Glutamatergic neuron (in vitro differentiated cells): ENCODE measurements around the gene SIL1. TPM values are rescaled to one million over a fixed set of nuclear protein-coding genes. Genes with fewer than 3 reads are reported as not detected.
A peak's percentile ranks its signal among the peaks of the same experiment; 100 is the strongest.
"Not testable (repeated sequence)": the region's sequence is repeated elsewhere in the genome, so short reads cannot be mapped to it uniquely, and the experiment has no call there.

Experiments
- DNase-seq: peaks from one replicate; pipeline ENCODE4 v3.0.0; 2022
- H3K27ac Mint-ChIP-seq: one replicate; pipeline ENCODE4 v1.8.0; 2020; ENCODE audit warnings: mild to moderate bottlenecking, mixed read lengths, inconsistent platforms; ENCODE audit not compliant: unreplicated experiment
- H3K27me3 Mint-ChIP-seq: one replicate; pipeline ENCODE4 v1.8.0; 2020; ENCODE audit warnings: mild to moderate bottlenecking, moderate library complexity, mixed read lengths, inconsistent platforms; ENCODE audit not compliant: unreplicated experiment
- H3K36me3 Mint-ChIP-seq: one replicate; pipeline ENCODE4 v1.8.0; 2020; ENCODE audit warnings: mild to moderate bottlenecking, mixed read lengths, inconsistent platforms; ENCODE audit not compliant: unreplicated experiment
- H3K4me1 Mint-ChIP-seq: one replicate; pipeline ENCODE4 v1.8.0; 2020; ENCODE audit warnings: mild to moderate bottlenecking, low read depth, mixed read lengths, inconsistent platforms; ENCODE audit not compliant: unreplicated experiment
- H3K4me3 Mint-ChIP-seq: one replicate; pipeline ENCODE4 v1.8.0; 2020; ENCODE audit warnings: mild to moderate bottlenecking, mixed read lengths, inconsistent platforms; ENCODE audit not compliant: unreplicated experiment
- H3K9me3 Mint-ChIP-seq: one replicate; pipeline ENCODE4 v1.8.0; 2020; ENCODE audit warnings: mild to moderate bottlenecking, moderate library complexity, mixed read lengths, inconsistent platforms; ENCODE audit not compliant: unreplicated experiment
- CTCF ChIP-seq: fragments of 200-600 bp; sonication (generic); IDR thresholded peaks from one replicate; pipeline ENCODE4 v1.5.0; 2021; ENCODE audit not compliant: partially characterized antibody, unreplicated experiment
- total RNA-seq: library from RNA; stranded (reverse); fragmentation: NEBNext Ultra II Directional; extraction: Animal tissue kit (Norgen Biotek cat#: 25700); gene quantifications from one replicate; pipeline ENCODE4 v1.2.1, GENCODE V29; 2021; ENCODE audit not compliant: unreplicated experiment

The SIL1 gene
- total RNA-seq, 1 donor from 2014 or later: 15.9 TPM

GRCh38 chr5:139194486-139194885 is 3.7 kb downstream of the SIL1 start:
- peaks cover 11% of the 10 kb centered on the region for H3K4me1 Mint-ChIP-seq
- no peak for DNase-seq
- no peaks in the 10 kb centered on the region for H3K36me3 Mint-ChIP-seq
- no peak overlapping the region for H3K27ac Mint-ChIP-seq
- TF ChIP-seq CTCF: no peak
- peaks cover 6% of the 10 kb centered on the region for H3K27me3 Mint-ChIP-seq
- H3K9me3 Mint-ChIP-seq: peaks cover 7% of the 10 kb centered on the region
- no peak overlapping the region for H3K4me3 Mint-ChIP-seq

GRCh38 chr5:139193928-139194327 is 4.2 kb downstream of the SIL1 start:
- Mint-ChIP-seq H3K27ac (no peak overlapping the region), H3K36me3 (no peaks in the 10 kb centered on the region), H3K27me3 (peaks cover 6% of the 10 kb centered on the region), H3K4me3 (no peak overlapping the region), H3K4me1 (peaks cover 11% of the 10 kb centered on the region), H3K9me3 (peaks cover 7% of the 10 kb centered on the region)
- no peak for DNase-seq
- TF ChIP-seq CTCF: peak; percentile 41

- not testable (repeated sequence) for DNase-seq, H3K36me3 Mint-ChIP-seq, H3K4me3 Mint-ChIP-seq, H3K9me3 Mint-ChIP-seq, H3K4me1 Mint-ChIP-seq, H3K27ac Mint-ChIP-seq, H3K27me3 Mint-ChIP-seq
These were observed 5.3 kb downstream of the SIL1 start for GRCh38 chr5:139192906-139193305.

GRCh38 chr5:139191954-139192353 is 6.2 kb downstream of the SIL1 start:
- not testable (repeated sequence) for H3K4me3 Mint-ChIP-seq, DNase-seq, H3K27me3 Mint-ChIP-seq, H3K27ac Mint-ChIP-seq, H3K9me3 Mint-ChIP-seq, H3K36me3 Mint-ChIP-seq, H3K4me1 Mint-ChIP-seq

- H3K27ac Mint-ChIP-seq: no peak overlapping the region
- no peak for TF ChIP-seq CTCF
- H3K36me3 Mint-ChIP-seq: peaks cover 4% of the 10 kb centered on the region
- H3K4me1 Mint-ChIP-seq: peaks cover 18% of the 10 kb centered on the region
- no peaks in the 10 kb centered on the region for H3K27me3 Mint-ChIP-seq
- DNase-seq: no peak
- H3K9me3 Mint-ChIP-seq: peaks cover 7% of the 10 kb centered on the region
- no peak overlapping the region for H3K4me3 Mint-ChIP-seq
These were observed 8.0 kb downstream of the SIL1 start for GRCh38 chr5:139190125-139190524.

- Mint-ChIP-seq H3K36me3 (peaks cover 4% of the 10 kb centered on the region), H3K4me1 (peaks cover 31% of the 10 kb centered on the region), H3K4me3 (no peak overlapping the region), H3K27ac (no peak overlapping the region), H3K27me3 (peaks cover 2% of the 10 kb centered on the region), H3K9me3 (peaks cover 8% of the 10 kb centered on the region)
- DNase-seq: no peak
- TF ChIP-seq CTCF: no peak
These were observed 9.5 kb downstream of the SIL1 start for GRCh38 chr5:139188558-139189270.
